Astrocyte of the spinal cord (primary cell): ENCODE results near the gene ACOX2.
A peak's percentile ranks its signal among the peaks of the same experiment; 100 is the strongest.

Experiments used
- DNase-seq: peaks from one replicate; pipeline ENCODE4 v3.0.0; 2011; ENCODE audit warnings: low read depth, low spot score
- H3K4me3 ChIP-seq: 2 replicates; pipeline ENCODE4 v1.5.1; 2011; ENCODE audit warnings: low read depth, mild to moderate bottlenecking, low read length, moderate library complexity
- in situ Hi-C: cut with HindIII; loops from 2 replicates; pipeline ENCODE4 v1.10.0; 2017; ENCODE audit warnings: low sequenced_read_pairs
- TF ChIP-seq, protein P1 (sequence below): IDR thresholded peaks from 2 replicates; pipeline ENCODE4 v1.5.1; 2012; ENCODE audit warnings: low read depth, mild to moderate bottlenecking, low read length, inconsistent platforms

Gene ACOX2

DNA sequence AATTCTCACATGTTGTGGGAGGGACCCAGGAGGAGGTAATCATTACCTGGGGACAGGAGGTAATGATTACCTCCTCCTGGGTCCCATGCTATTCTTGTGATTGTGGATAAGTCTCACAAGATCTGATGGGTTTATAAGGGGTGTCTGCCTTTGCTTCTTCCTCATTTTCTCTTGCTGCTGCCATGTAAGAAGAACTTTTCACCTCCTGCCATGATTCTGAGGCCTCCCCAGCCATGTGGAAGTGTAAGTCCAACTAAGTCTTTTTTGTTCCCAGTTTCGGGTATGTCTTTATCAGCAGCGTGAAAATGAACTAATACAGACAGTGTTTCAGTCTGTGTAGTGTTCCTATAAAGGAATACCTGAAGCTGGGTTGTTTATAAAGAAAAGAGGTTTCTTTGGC is 58.2 kb downstream of the ACOX2 start:
- no peak for DNase-seq
- in situ Hi-C loops = no loop called here
- TF ChIP-seq, protein P1, sequence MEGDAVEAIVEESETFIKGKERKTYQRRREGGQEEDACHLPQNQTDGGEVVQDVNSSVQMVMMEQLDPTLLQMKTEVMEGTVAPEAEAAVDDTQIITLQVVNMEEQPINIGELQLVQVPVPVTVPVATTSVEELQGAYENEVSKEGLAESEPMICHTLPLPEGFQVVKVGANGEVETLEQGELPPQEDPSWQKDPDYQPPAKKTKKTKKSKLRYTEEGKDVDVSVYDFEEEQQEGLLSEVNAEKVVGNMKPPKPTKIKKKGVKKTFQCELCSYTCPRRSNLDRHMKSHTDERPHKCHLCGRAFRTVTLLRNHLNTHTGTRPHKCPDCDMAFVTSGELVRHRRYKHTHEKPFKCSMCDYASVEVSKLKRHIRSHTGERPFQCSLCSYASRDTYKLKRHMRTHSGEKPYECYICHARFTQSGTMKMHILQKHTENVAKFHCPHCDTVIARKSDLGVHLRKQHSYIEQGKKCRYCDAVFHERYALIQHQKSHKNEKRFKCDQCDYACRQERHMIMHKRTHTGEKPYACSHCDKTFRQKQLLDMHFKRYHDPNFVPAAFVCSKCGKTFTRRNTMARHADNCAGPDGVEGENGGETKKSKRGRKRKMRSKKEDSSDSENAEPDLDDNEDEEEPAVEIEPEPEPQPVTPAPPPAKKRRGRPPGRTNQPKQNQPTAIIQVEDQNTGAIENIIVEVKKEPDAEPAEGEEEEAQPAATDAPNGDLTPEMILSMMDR = no peak
- no peak overlapping the region for H3K4me3 ChIP-seq

DNA sequence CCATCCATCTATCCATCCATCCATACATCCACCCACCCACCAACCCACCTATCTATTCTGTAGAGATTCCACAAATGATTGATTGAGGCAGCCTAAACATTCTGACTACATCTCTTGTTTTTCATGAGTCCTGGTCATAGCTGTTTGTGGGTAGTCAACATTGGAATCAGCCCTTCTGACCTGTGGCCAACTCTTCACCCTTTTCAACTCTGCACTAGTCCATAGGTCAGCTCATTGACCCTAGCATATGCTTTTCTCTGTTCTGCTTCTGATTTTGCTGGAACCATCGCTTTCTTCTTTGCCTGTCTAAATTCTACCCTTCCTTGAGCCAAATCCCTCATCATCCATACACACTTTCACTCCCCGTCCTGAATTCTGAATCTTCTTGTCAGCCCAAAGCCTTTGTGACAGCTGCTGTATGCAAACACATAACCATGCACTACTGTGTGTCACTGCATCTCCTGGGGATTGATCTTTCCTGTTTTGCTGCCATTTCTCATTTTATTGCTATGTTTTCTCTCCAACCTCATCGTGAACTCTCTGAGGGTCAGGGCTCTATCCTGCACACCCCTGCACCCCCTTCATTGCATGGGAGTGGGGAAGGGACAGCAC is 61.9 kb downstream of the ACOX2 start:
- H3K4me3 ChIP-seq = no peak overlapping the region
- no peak for DNase-seq
- TF ChIP-seq, protein P1 = no peak
- in situ Hi-C loops = no loop called here

DNA sequence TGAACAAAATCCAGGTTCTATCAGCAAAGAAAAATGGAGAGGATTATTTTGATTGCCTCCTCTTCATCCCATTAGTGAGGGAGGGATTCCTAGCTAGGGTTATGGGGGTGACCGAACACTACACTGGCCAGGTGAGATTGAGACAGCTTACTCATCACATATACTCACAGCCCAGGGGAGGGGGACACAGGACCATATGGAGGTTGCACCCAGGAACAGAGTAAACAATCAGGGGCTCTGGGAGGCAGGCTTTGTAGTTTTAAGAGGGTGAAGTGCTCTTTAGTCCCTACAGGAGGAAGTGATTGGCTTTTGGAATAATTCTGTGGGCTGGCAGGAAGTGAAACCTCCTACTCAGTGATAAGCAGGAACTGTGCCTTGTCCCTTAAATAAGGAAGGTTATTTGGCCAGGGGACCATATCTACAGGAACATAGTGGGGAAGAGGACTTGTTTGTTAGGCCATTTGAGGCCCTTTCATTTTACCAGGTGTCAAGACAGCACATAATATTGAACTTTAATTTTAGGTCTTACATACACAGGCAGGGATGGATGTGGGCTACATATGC is 62.6 kb downstream of the ACOX2 start:
- no peak overlapping the region for H3K4me3 ChIP-seq
- in situ Hi-C loops = no loop called here
- DNase-seq = no peak
- TF ChIP-seq, protein P1 = no peak

DNA sequence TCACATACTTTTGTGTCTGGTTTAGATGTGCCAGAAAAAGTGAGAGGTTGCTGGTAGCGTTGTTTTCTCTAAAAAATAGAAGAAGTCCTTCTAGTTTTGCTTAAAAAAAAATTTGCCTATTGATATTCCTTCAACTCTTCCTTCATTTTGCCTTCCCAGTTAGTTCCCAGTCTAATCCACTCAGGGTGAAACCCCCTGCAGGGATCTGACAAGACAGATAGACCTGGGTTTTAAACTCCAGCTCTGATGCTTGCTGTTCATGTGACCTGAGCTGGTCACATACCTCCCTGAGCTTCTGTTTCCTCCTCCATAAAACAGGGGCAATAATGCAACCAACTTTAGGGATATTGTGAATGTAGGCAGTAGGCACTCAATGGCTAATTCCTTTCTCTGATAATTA is 63.7 kb downstream of the ACOX2 start:
- no peak overlapping the region for H3K4me3 ChIP-seq
- DNase-seq = no peak
- TF ChIP-seq, protein P1 = no peak
- in situ Hi-C loops = no loop called here

DNA sequence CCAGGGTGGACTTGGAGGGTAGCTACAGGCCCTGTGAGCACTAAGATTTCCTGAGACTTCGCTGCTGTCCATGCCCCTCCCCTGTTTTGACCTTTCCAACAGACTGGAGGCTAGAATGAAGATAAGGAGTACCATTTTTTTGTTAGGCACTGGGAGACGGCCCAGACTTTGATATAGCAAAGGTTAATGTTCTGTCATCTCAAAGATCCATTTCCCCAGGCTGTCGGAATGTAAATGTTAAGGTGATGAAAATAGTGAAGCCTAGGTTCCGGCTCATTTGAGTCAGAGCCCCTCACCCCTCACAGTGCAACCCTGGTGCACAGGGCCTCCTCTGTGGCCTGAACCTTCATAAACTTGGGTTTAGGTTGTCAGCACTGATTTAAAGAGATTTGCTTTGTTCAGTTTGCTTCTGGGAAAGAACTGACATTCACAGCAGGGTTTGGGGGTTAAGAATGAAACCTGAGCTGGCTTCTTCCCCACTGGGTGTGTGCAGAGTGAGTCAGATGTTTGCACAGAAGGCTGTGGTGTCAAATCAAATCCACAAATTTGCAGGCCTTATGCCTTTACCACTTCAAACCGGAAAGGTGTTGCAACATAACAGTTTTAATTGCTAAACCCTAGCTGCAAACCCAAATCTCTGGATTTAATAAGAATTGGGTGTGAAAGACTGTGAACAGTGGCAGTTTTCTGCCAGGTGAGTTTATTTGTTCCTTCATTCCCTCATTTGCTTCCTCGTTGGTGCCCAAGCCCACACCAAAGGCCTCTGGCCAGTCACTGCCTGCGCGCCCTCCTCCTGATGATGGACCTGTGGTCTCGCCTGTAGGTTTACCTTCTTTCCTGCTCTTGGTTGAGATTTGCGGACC is 65.7 kb downstream of the ACOX2 start:
- TF ChIP-seq, protein P1 = no peak
- in situ Hi-C loops = no loop called here
- DNase-seq = peak; percentile 96
- H3K4me3 ChIP-seq = no peak overlapping the region

DNA sequence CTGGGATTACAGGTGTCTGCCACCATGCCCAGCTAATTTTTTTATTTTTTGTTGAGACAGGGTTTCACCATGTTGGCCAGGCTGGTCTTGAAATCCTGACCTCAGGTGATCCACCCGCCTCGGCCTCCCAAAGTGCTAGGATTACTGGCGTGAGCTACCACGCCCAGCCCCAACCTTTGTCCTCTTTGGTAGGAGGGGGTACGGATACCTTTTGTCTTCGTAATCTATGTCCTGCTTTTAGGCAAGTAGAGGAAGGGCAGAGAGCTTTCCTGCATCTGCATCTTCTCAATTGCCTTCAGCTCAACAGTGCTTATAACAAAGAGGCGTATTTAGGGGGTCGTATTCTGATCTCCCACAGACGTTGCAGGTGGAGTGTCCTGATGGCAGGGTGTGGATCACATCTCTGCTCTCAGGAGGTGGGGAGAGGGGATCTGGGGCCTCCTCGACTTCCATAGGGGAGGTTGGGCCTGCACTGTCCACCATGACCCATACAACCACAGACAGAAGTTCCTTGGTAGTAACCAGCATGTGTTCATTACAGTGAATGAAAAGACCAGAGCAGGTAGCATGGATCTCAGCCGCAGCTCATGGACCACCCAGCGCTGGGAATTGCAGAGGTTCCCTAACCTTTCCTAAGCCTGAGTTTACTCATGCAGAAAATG is 66.5 kb downstream of the ACOX2 start:
- no peak overlapping the region for H3K4me3 ChIP-seq
- in situ Hi-C loops = no loop called here
- TF ChIP-seq, protein P1 = no peak
- no peak for DNase-seq
